Endothelial cell of umbilical vein (primary cell): ENCODE data around the gene NFIA. TPM values are rescaled to one million over a fixed set of nuclear protein-coding genes. Genes with fewer than 3 reads are reported as not detected.

ENCODE experiments used
- BruUV-seq: library from RNA; stranded (reverse); fragments of 400-500 nt; replicated peaks from 2 replicates; lab custom pipeline; 2021; lab: Mats Ljungman, UMichigan
- CTCF ChIA-PET: fragments of 300-600, 350-600 bp; sonication (Branson Sonifier 250); formaldehyde crosslinking; loops from one replicate; lab custom pipeline; 2021; ENCODE audit warnings: antibody characterized with exemption, inconsistent platforms; lab: Charles Lee
- POLR2A ChIA-PET: fragments of 300-600, 350-600 bp; sonication (Branson Sonifier 250); formaldehyde crosslinking; loops from one replicate; lab custom pipeline; 2021; ENCODE audit warnings: antibody characterized with exemption, inconsistent platforms; lab: Charles Lee
- DNase-seq: peaks from one replicate; pipeline ENCODE4 v3.0.0-alpha.2; 2011; ENCODE audit warnings: low read depth, low spot score
- FAIRE-seq: peaks from 2 replicates; lab custom pipeline; 2011; peaks lifted over from hg19 to GRCh38; lab: Jason Lieb, UNC
- H2AFZ ChIP-seq: 2 replicates; pipeline ENCODE4 v1.6.0; 2012; ENCODE audit warnings: low read depth, low read length, control low read depth, inconsistent platforms
- H3K27ac ChIP-seq: 2 replicates; pipeline ENCODE4 v1.5.1; 2011; ENCODE audit warnings: low read depth, mild to moderate bottlenecking, control low read depth, low read length, moderate library complexity; ENCODE audit not compliant: insufficient read depth
- H3K27me3 ChIP-seq, 2 experiments: 2 replicates each; pipeline versions ENCODE4 v1.6.0 to v1.6.1; 2011; ENCODE audit warnings: low read length in 2 of 2, mixed read lengths in 1 of 2; ENCODE audit not compliant: control insufficient read depth in 2 of 2, insufficient read depth in 2 of 2
- H3K36me3 ChIP-seq, 2 experiments: 2 replicates in 1 of 2; 3 replicates in 1 of 2; pipeline ENCODE4 v1.5.1; 2011; ENCODE audit warnings: low read length in 2 of 2, mild to moderate bottlenecking in 1 of 2, moderate library complexity in 1 of 2; ENCODE audit not compliant: control insufficient read depth in 2 of 2, insufficient read depth in 2 of 2; ENCODE audit errors: extremely low read depth in 1 of 2
- H3K4me1 ChIP-seq: 3 replicates; pipeline ENCODE4 v1.5.1; 2011; ENCODE audit warnings: mild to moderate bottlenecking, low read length; ENCODE audit not compliant: control insufficient read depth, insufficient read depth; ENCODE audit errors: extremely low read depth
- H3K4me2 ChIP-seq: 2 replicates; pipeline ENCODE4 v1.6.1; 2011; ENCODE audit warnings: low read length, control low read depth, mixed read lengths; ENCODE audit not compliant: insufficient read depth
- H3K4me3 ChIP-seq, 3 experiments: fragments of 200-600 bp in 1 of 3; sonication (generic), shearing (Covaris generic) in 1 of 3; replicated peaks in 1 of 3; 2 replicates each; pipeline ENCODE4 v1.5.1; 2011 to 2016; ENCODE audit warnings: control low read depth in 3 of 3, low read length in 3 of 3, mild to moderate bottlenecking in 2 of 3, inconsistent platforms in 1 of 3, low read depth in 1 of 3, moderate library complexity in 1 of 3; ENCODE audit not compliant: insufficient read depth in 1 of 3
- H3K79me2 ChIP-seq: 2 replicates; pipeline ENCODE4 v1.6.0; 2012; ENCODE audit warnings: low read length, inconsistent platforms; ENCODE audit not compliant: control insufficient read depth, insufficient read depth
- H3K9ac ChIP-seq: replicated peaks from 2 replicates; pipeline ENCODE3; 2011; ENCODE audit warnings: low read length, control low read depth; ENCODE audit not compliant: insufficient read depth; ENCODE audit errors: extremely low read depth
- H3K9me1 ChIP-seq: replicated peaks from 3 replicates; pipeline ENCODE4 v1.6.0; 2011; ENCODE audit warnings: mild to moderate bottlenecking, low read length; ENCODE audit not compliant: control insufficient read depth, insufficient read depth; ENCODE audit errors: extremely low read depth
- H3K9me3 ChIP-seq: replicated peaks from 2 replicates; pipeline ENCODE4 v1.5.1; 2012; ENCODE audit warnings: low read length, inconsistent platforms; ENCODE audit not compliant: control insufficient read depth, insufficient read depth
- H4K20me1 ChIP-seq: replicated peaks from 2 replicates; pipeline ENCODE3; 2011; ENCODE audit warnings: mild to moderate bottlenecking, low read length; ENCODE audit not compliant: control insufficient read depth, insufficient read depth; ENCODE audit errors: extremely low read depth
- CTCF ChIP-seq, 2 donors: IDR thresholded peaks; 1 replicate in 1 of 2; 2 replicates in 1 of 2; pipeline ENCODE4 v1.5.1; 2011; ENCODE audit warnings: low read length in 2 of 2, mild to moderate bottlenecking in 2 of 2, moderate library complexity in 2 of 2, control low read depth in 1 of 2, inconsistent platforms in 1 of 2, low read depth in 1 of 2; ENCODE audit not compliant: insufficient read depth in 1 of 2; ENCODE audit errors: extremely low read depth in 1 of 2
- EZH2 ChIP-seq: IDR thresholded peaks from 2 replicates; pipeline ENCODE4 v1.6.1; 2012; ENCODE audit warnings: borderline replicate concordance, low read depth, mild to moderate bottlenecking, moderate library complexity, low read length, inconsistent platforms; ENCODE audit not compliant: severe bottlenecking
- FOS ChIP-seq: IDR thresholded peaks from 2 replicates; pipeline ENCODE4 v1.6.1; 2011; ENCODE audit warnings: mild to moderate bottlenecking, low read length, moderate library complexity, borderline replicate concordance; ENCODE audit not compliant: insufficient read depth
- GATA2 ChIP-seq: IDR thresholded peaks from 2 replicates; pipeline ENCODE4 v1.7.0; 2011; ENCODE audit warnings: low read depth, mild to moderate bottlenecking, moderate library complexity, mixed read lengths, low read length; ENCODE audit not compliant: insufficient read length, insufficient read depth
- JUN ChIP-seq: IDR thresholded peaks from 2 replicates; pipeline ENCODE4 v1.6.1; 2011; ENCODE audit warnings: borderline replicate concordance, low read depth; ENCODE audit not compliant: insufficient read length, insufficient read depth
- MYC ChIP-seq: IDR thresholded peaks from one replicate; pipeline ENCODE4 v1.6.1; 2011; ENCODE audit warnings: mild to moderate bottlenecking, low read depth, low read length
- POLR2A ChIP-seq: IDR thresholded peaks from 2 replicates; pipeline ENCODE4 v1.6.1; 2012; ENCODE audit warnings: low read depth, mild to moderate bottlenecking, control low read depth, low read length
- POLR2AphosphoS5 ChIP-seq: IDR thresholded peaks from 2 replicates; pipeline ENCODE4 v1.6.1; 2012; ENCODE audit warnings: low read depth, mild to moderate bottlenecking, control low read depth, low read length, moderate library complexity; ENCODE audit not compliant: insufficient read depth
- dilution Hi-C: fragments of 300-500 bp; cut with MboI; formaldehyde crosslinking; loops from one replicate; pipeline ENCODE4 v1.15.0; 2019; ENCODE audit warnings: low sequenced_read_pairs; ENCODE audit not compliant: extremely low pct_ligation_motif_present
- intact Hi-C: fragments of 100-400 bp; cut with micrococcal nuclease; formaldehyde crosslinking; loops from one replicate; pipeline ENCODE4 v1.10.0; 2022
- polyA plus RNA-seq, 4 experiments: library from polyadenylated mRNA; depleted of rRNA in 3 of 4; stranded (reverse) in 3 of 4; unstranded in 1 of 4; fragments of >200 nt; gene quantifications; 2 replicates each; pipeline versions ENCODE4 v1.2.1 to v1.2.3, GENCODE V29; 2011 to 2012; ENCODE audit warnings: missing spikeins in 1 of 4
- total RNA-seq: library from RNA; stranded (reverse); gene quantifications from 2 replicates; pipeline ENCODE4 v1.2.3, GENCODE V29; 2021
- TF ChIP-seq, protein P1 (sequence below): IDR thresholded peaks from 2 replicates; pipeline ENCODE4 v1.6.1; 2011; ENCODE audit not compliant: insufficient read depth, insufficient read length

NFIA gene
- total and polyA plus RNA-seq, 2 donors (not counting 3 experiments of a cell fraction or from before 2014, with no cell fraction given): 25.5 to 47.0 TPM

DNA sequence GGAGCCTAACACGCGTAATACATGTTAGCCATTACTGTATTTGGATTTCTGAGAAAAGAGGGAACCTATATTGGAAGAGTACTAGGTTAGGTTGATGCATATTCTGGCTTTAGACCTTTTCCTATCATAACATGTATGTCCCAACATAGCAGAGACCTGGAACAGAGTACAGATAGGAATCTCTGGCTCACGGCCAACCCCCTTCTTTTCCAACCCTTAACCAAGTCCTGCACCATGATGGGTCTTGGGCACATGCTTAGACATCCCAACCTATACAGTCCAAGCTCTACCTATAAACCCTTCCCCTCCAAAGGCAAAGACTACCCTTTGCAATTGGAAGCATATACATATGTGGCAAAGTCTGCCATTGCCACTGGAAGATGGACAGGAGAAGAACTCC lies 414.7 kb downstream of the NFIA start:
- H3K27me3 ChIP-seq: no peaks in the 10 kb centered on the region
- no peaks in the 10 kb centered on the region for H3K79me2 ChIP-seq
- intact Hi-C loops (no loop called here), dilution Hi-C loops (no loop called here)
- no peaks in the 10 kb centered on the region for H3K4me1 ChIP-seq
- H3K4me3 ChIP-seq: no peak overlapping the region
- TF ChIP-seq POLR2AphosphoS5 (no peak), GATA2 (peak; percentile 25)
- ChIA-PET POLR2A (no interaction called here), CTCF (no interaction called here)
- no peak for FAIRE-seq
- no peaks in the 10 kb centered on the region for H3K9me1 ChIP-seq
- no peak overlapping the region for H3K9ac ChIP-seq
- no peaks in the 10 kb centered on the region for H4K20me1 ChIP-seq
- DNase-seq: no peak
- BruUV-seq: no TSS peak
- H2AFZ ChIP-seq: no peak overlapping the region
- no peak overlapping the region for H3K27ac ChIP-seq
- no peak overlapping the region for H3K4me2 ChIP-seq
- no peaks in the 10 kb centered on the region for H3K9me3 ChIP-seq
- H3K36me3 ChIP-seq: no peaks in the 10 kb centered on the region

GRCh38 chr1:61498342-61498741 lies 416.0 kb downstream of the NFIA start:
- BruUV-seq: no TSS peak
- FAIRE-seq (no peak), DNase-seq (no peak)
- Histone ChIP-seq H3K9me3 (no peaks in the 10 kb centered on the region), H3K4me2 (no peak overlapping the region), H3K4me3 (no peak overlapping the region), H2AFZ (no peak overlapping the region), H3K36me3 (no peaks in the 10 kb centered on the region), H3K27me3 (no peaks in the 10 kb centered on the region), H3K9me1 (no peaks in the 10 kb centered on the region), H3K4me1 (no peaks in the 10 kb centered on the region), H4K20me1 (no peaks in the 10 kb centered on the region), H3K9ac (no peak overlapping the region), H3K79me2 (no peaks in the 10 kb centered on the region), H3K27ac (no peak overlapping the region)
- CTCF ChIA-PET: interaction anchor here (1.2 kb wide), 1 partner anchor 90 kb away, joined by 3 read pairs; no protein-coding TSS in a partner anchor
- dilution Hi-C loops (no loop called here), intact Hi-C loops (no loop called here)
- POLR2A ChIA-PET: no interaction called here
- no peak for TF ChIP-seq MYC
- TF ChIP-seq FOS: no peak
- no peak for TF ChIP-seq POLR2AphosphoS5
- TF ChIP-seq GATA2: no peak
- TF ChIP-seq CTCF (IDR thresholded peaks at IDR 0.05; ENCODE audit: extremely low read depth in 1 of 2, insufficient read depth in 1 of 2, low read depth in 1 of 2, low read length in 2 of 2): no peak
- TF ChIP-seq, protein P1, sequence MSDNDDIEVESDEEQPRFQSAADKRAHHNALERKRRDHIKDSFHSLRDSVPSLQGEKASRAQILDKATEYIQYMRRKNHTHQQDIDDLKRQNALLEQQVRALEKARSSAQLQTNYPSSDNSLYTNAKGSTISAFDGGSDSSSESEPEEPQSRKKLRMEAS: no peak
- no peak for TF ChIP-seq POLR2A
- TF ChIP-seq EZH2: no peak
- TF ChIP-seq JUN: no peak
